Sigmoid colon (tissue), 4 donors: ENCODE measurements around the gene TPP2.

Experiments used
- CTCF ChIP-seq, 4 experiments: fragments of 450-650 bp in 3 of 4; fragments of 200-600 bp in 1 of 4; IDR thresholded peaks; one replicate each; pipeline ENCODE4 v1.5.1; 2016 to 2019; ENCODE audit warnings: antibody characterized with exemption in 4 of 4, mild to moderate bottlenecking in 3 of 4, moderate library complexity in 2 of 4
- EP300 ChIP-seq, 4 donors: sonication (generic); formaldehyde crosslinking; IDR thresholded peaks; one replicate each; pipeline ENCODE4 v1.6.1; 2017; ENCODE audit warnings: antibody characterized with exemption in 4 of 4
- POLR2AphosphoS5 ChIP-seq, 4 donors: sonication (generic); formaldehyde crosslinking; IDR thresholded peaks; one replicate each; pipeline ENCODE4 v1.6.1; 2017; ENCODE audit warnings: antibody characterized with exemption in 4 of 4

- TF ChIP-seq CTCF (IDR thresholded peaks at IDR 0.05) (no peak), POLR2AphosphoS5 (IDR thresholded peaks at IDR 0.05) (no peak), EP300 (IDR thresholded peaks at IDR 0.05) (no peak)
Observed at GRCh38 chr13:102626928-102627327, 30.1 kb downstream of the TPP2 start.
